Activated CD4-positive, alpha-beta memory T cell treated with anti-CD3 and anti-CD28 coated beads, Interleukin-2, amount 10 ng/mL, durations not matched to agents 7 days and 5 days (primary cell): ENCODE results near the gene ATL1. TPM values are rescaled to one million over a fixed set of nuclear protein-coding genes. Genes with fewer than 3 reads are reported as not detected.

ENCODE experiments used
- total RNA-seq, 2 experiments: library from RNA; stranded (reverse); gene quantifications; one replicate each; pipeline ENCODE4 v1.2.3, GENCODE V29; 2021

Gene ATL1
- total RNA-seq, 2 experiments from 2014 or later = 0.86 to 1.2 TPM

Other genes starting within 250 kb of the ATL1 start
- 10 to 100 TPM in 1 of 2 experiments, 1 to 10 TPM in 1; 9.7 to 10.0 TPM for gene L2HGDH, start 247.9 kb upstream of the ATL1 start, total RNA-seq
- 10 to 100 TPM; 12.2 to 12.6 TPM for gene DMAC2L, start 247.8 kb upstream of the ATL1 start, total RNA-seq
- gene CDKL1, start 163.3 kb upstream of the ATL1 start, total RNA-seq = 1 to 10 TPM; 5.3 to 8.8 TPM
- 10 to 100 TPM; 22.0 TPM for gene MAP4K5, start 27.6 kb upstream of the ATL1 start, total RNA-seq
- gene SAV1, start 108.2 kb downstream of the ATL1 start, total RNA-seq = 1 to 10 TPM; 6.1 to 6.9 TPM